ENCODE measurements around the gene PTPRT.

DNA sequence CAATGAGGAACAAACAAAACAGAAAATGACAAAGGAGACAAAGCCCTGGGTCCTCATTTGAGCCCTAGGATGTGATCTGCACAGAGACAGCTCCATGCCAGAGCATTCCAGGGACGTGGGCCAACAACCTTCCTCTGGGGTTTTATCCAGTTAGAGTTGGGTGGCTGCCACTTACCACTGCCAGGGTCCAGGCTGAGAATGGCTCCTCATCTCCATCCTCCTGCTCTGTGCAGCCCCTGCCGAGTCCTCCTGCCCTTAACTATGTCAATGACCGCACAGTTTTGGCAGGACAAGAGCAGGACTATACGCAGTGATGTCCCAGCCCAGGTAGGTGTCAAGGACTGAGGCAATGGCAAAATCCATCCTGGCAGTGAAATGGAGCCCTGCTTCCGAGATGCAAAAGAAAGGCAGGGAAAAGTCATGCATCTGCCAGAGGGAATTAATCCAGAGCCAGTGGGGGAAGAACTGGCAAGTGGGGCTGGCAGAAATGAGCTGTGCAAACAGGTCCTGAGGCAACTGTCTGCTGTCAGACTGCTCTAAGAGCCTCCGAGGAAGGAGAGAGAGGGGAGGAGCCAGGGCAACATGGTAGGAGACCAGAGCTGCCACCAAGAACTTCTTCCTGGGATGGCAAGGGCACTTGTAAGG is 449.4 kb downstream of the PTPRT start:
- TF ChIP-seq, protein P1, sequence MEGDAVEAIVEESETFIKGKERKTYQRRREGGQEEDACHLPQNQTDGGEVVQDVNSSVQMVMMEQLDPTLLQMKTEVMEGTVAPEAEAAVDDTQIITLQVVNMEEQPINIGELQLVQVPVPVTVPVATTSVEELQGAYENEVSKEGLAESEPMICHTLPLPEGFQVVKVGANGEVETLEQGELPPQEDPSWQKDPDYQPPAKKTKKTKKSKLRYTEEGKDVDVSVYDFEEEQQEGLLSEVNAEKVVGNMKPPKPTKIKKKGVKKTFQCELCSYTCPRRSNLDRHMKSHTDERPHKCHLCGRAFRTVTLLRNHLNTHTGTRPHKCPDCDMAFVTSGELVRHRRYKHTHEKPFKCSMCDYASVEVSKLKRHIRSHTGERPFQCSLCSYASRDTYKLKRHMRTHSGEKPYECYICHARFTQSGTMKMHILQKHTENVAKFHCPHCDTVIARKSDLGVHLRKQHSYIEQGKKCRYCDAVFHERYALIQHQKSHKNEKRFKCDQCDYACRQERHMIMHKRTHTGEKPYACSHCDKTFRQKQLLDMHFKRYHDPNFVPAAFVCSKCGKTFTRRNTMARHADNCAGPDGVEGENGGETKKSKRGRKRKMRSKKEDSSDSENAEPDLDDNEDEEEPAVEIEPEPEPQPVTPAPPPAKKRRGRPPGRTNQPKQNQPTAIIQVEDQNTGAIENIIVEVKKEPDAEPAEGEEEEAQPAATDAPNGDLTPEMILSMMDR (IDR thresholded peaks at IDR 0.05; ENCODE audit: insufficient read depth, low read length, poor library complexity, severe bottlenecking): no peak
- no peak for TF ChIP-seq EZH2phosphoT487 (conservative IDR thresholded peaks at IDR 0.05; ENCODE audit: low read length)

All from SU-DHL-6 (cell line).